HEK293T (cell line): ENCODE results near the gene CDH5.

Experiments
- ARNT ChIP-seq: fragments of 450-650 bp; IDR thresholded peaks from 2 replicates; pipeline ENCODE4 v1.6.1; 2017; ENCODE audit warnings: mild to moderate bottlenecking
- CTBP1 ChIP-seq: fragments of 450-650 bp; IDR thresholded peaks from 2 replicates; pipeline ENCODE4 v1.6.1; 2016; ENCODE audit warnings: borderline replicate concordance
- ELF4 ChIP-seq: fragments of 450-650 bp; IDR thresholded peaks from 2 replicates; pipeline ENCODE4 v1.6.1; 2017; ENCODE audit warnings: antibody characterized with exemption
- FOXA1 ChIP-seq: fragments of 450-650 bp; IDR thresholded peaks from 2 replicates; pipeline ENCODE4 v1.6.1; 2016; ENCODE audit warnings: mild to moderate bottlenecking
- FOXK2 ChIP-seq: fragments of 450-650 bp; IDR thresholded peaks from 2 replicates; pipeline ENCODE4 v1.6.1; 2016; ENCODE audit warnings: mild to moderate bottlenecking
- FOXM1 ChIP-seq: fragments of 450-650 bp; IDR thresholded peaks from 2 replicates; pipeline ENCODE4 v1.6.1; 2017; ENCODE audit warnings: mild to moderate bottlenecking, borderline replicate concordance
- HDGF ChIP-seq: fragments of 450-650 bp; IDR thresholded peaks from 2 replicates; pipeline ENCODE4 v1.6.1; 2017; ENCODE audit warnings: antibody characterized with exemption, borderline replicate concordance
- NFRKB ChIP-seq: fragments of 450-650 bp; IDR thresholded peaks from 2 replicates; pipeline ENCODE4 v1.6.1; 2016; ENCODE audit warnings: mild to moderate bottlenecking, moderate library complexity
- PKNOX1 ChIP-seq: fragments of 450-650 bp; IDR thresholded peaks from 2 replicates; pipeline ENCODE4 v1.6.1; 2016
- SP1 ChIP-seq: fragments of 450-650 bp; IDR thresholded peaks from 2 replicates; pipeline ENCODE4 v1.6.1; 2017
- SUZ12 ChIP-seq: fragments of 450-650 bp; IDR thresholded peaks from 2 replicates; pipeline ENCODE4 v1.6.1; 2016; ENCODE audit warnings: mild to moderate bottlenecking
- TARDBP ChIP-seq: fragments of 450-650 bp; IDR thresholded peaks from 2 replicates; pipeline ENCODE4 v1.6.1; 2016
- ZNF384 ChIP-seq: fragments of 450-650 bp; IDR thresholded peaks from 2 replicates; pipeline ENCODE4 v1.6.1; 2016

GRCh38 chr16:66391726-66392670 is 25.5 kb downstream of the CDH5 start:
- no peak for TF ChIP-seq ELF4
- TF ChIP-seq CTBP1: no peak
- no peak for TF ChIP-seq TARDBP
- no peak for TF ChIP-seq FOXM1
- TF ChIP-seq ZNF384: no peak
- TF ChIP-seq SUZ12: no peak
- TF ChIP-seq FOXK2: no peak
- TF ChIP-seq NFRKB: no peak
- no peak for TF ChIP-seq HDGF
- TF ChIP-seq FOXA1: no peak
- no peak for TF ChIP-seq PKNOX1
- no peak for TF ChIP-seq ARNT
- TF ChIP-seq SP1: no peak
